GM12878 (cell line): ENCODE results near the gene GNLY.

Source experiments
- CTCF ChIP-seq, 3 experiments: IDR thresholded peaks in 2 of 3; conservative IDR thresholded peaks in 1 of 3; 2 replicates each; pipeline ENCODE4 v1.5.1; 2011; ENCODE audit warnings: low read depth in 3 of 3, low read length in 3 of 3, mild to moderate bottlenecking in 3 of 3, control low read depth in 2 of 3, moderate library complexity in 2 of 3, inconsistent platforms in 1 of 3, mixed read lengths in 1 of 3; ENCODE audit not compliant: control insufficient read depth in 2 of 3, insufficient read depth in 1 of 3; ENCODE audit errors: extremely low read depth in 1 of 3
- NKRF ChIP-seq: fragments of 450-650 bp; conservative IDR thresholded peaks from 2 replicates; pipeline ENCODE4 v1.6.1; 2017; ENCODE audit warnings: mild to moderate bottlenecking, moderate library complexity

- TF ChIP-seq NKRF (no peak), CTCF (IDR thresholded peaks at IDR 0.05 in 2 of 3, conservative IDR thresholded peaks at IDR 0.05 in 1 of 3; ENCODE audit: control insufficient read depth in 2 of 3, extremely low read depth in 1 of 3, insufficient read depth in 1 of 3, low read depth in 3 of 3, low read length in 3 of 3) (no peak)
Measured at GRCh38 chr2:85650456-85650855, 43.7 kb upstream of the GNLY start.
